ENCODE results near the gene NDUFS8. TPM values are rescaled to one million over a fixed set of nuclear protein-coding genes. Genes with fewer than 3 reads are reported as not detected.

NDUFS8 gene
- total and polyA plus RNA-seq, 2 of the 13 experiments (the other 11 are each of a cell fraction or from before 2014, with no cell fraction given): 96.7 to 158 TPM

- intact Hi-C loops (cut with micrococcal nuclease; ENCODE audit: unreplicated experiment): no loop called here
- TF ChIP-seq ZNF775 (CRISPR knock-in tag; IDR thresholded peaks at IDR 0.05; ENCODE audit: borderline replicate concordance) (no peak), ELF3 (CRISPR knock-in tag; IDR thresholded peaks at IDR 0.05) (no peak), YEATS4 (CRISPR knock-in tag; IDR thresholded peaks at IDR 0.05; ENCODE audit: borderline replicate concordance) (peak; percentile 44; the same call in 1 of the 2 replicates), FOSL1 (CRISPR knock-in tag; IDR thresholded peaks at IDR 0.05; ENCODE audit: borderline replicate concordance) (no peak), KLF16 (CRISPR knock-in tag; IDR thresholded peaks at IDR 0.05) (0 out of 4 replicates have a peak, but pooled peaks of 1 of the 2 experiments have one; percentile 40), ZNF574 (CRISPR knock-in tag; IDR thresholded peaks at IDR 0.05) (peak; percentile 49; the same call in 1 of the 2 replicates), ZUFSP (CRISPR knock-in tag; IDR thresholded peaks at IDR 0.05; ENCODE audit: borderline replicate concordance) (no peak), PTBP1 (IDR thresholded peaks at IDR 0.05; ENCODE audit: low read depth, low read length, poor library complexity, severe bottlenecking) (peak; percentile 64), SETDB1 (CRISPR knock-in tag; IDR thresholded peaks at IDR 0.05; ENCODE audit: borderline replicate concordance) (no peak), RFXAP (CRISPR knock-in tag; IDR thresholded peaks at IDR 0.05; ENCODE audit: borderline replicate concordance) (0 out of 2 replicates have a peak, but pooled peaks have one; percentile 45), BORCS8-MEF2B (CRISPR knock-in tag; IDR thresholded peaks at IDR 0.05) (0 out of 2 replicates have a peak, but pooled peaks have one; percentile 20), ZBTB7A (CRISPR knock-in tag; IDR thresholded peaks at IDR 0.05) (0 out of 2 replicates have a peak, but pooled peaks have one; percentile 20), SMC3 (IDR thresholded peaks at IDR 0.05; ENCODE audit: low read length) (peak; percentile 39), ZNF619 (CRISPR knock-in tag; IDR thresholded peaks at IDR 0.05) (no peak)
- TF ChIP-seq, protein P1, sequence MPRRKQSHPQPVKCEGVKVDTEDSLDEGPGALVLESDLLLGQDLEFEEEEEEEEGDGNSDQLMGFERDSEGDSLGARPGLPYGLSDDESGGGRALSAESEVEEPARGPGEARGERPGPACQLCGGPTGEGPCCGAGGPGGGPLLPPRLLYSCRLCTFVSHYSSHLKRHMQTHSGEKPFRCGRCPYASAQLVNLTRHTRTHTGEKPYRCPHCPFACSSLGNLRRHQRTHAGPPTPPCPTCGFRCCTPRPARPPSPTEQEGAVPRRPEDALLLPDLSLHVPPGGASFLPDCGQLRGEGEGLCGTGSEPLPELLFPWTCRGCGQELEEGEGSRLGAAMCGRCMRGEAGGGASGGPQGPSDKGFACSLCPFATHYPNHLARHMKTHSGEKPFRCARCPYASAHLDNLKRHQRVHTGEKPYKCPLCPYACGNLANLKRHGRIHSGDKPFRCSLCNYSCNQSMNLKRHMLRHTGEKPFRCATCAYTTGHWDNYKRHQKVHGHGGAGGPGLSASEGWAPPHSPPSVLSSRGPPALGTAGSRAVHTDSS (CRISPR knock-in tag; conservative IDR thresholded peaks at IDR 0.05): no peak
- TF ChIP-seq, protein P2, sequence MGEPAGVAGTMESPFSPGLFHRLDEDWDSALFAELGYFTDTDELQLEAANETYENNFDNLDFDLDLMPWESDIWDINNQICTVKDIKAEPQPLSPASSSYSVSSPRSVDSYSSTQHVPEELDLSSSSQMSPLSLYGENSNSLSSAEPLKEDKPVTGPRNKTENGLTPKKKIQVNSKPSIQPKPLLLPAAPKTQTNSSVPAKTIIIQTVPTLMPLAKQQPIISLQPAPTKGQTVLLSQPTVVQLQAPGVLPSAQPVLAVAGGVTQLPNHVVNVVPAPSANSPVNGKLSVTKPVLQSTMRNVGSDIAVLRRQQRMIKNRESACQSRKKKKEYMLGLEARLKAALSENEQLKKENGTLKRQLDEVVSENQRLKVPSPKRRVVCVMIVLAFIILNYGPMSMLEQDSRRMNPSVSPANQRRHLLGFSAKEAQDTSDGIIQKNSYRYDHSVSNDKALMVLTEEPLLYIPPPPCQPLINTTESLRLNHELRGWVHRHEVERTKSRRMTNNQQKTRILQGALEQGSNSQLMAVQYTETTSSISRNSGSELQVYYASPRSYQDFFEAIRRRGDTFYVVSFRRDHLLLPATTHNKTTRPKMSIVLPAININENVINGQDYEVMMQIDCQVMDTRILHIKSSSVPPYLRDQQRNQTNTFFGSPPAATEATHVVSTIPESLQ (CRISPR knock-in tag; conservative IDR thresholded peaks at IDR 0.05): no peak
These were observed 9.9 kb upstream of the NDUFS8 start for GRCh38 chr11:68020575-68020974.

More at GRCh38 chr11:68020575-68020974, 9.9 kb upstream of the NDUFS8 start:
- ChIA-PET CTCF (ENCODE audit: low intra/inter-chr PET ratio, low total read pairs) (interaction anchor here (0.8 to 2.0 kb wide), 3 partner anchors 11 to 86 kb away, joined by 4 to 7 read pairs (median 5); partner anchors contain the start of gene ALDH3B1), POLR2A (interaction anchor here (0.7 to 2.2 kb wide), 2 partner anchors 10 to 31 kb away, joined by 3 to 6 read pairs; no protein-coding TSS in a partner anchor)
- no peaks in the 10 kb centered on the region for H3K79me2 ChIP-seq (ENCODE audit: insufficient read depth, low read length)
- in situ Hi-C loops (cut with HindIII; ENCODE audit: extremely low pct_ligation_motif_present, low pct_unique_long_range_greater_than_20kb): no loop called here
- ATAC-seq (peak; percentile 61), DNase-seq (ENCODE audit: low spot score) (no peak), FAIRE-seq (peak; percentile 56)
- H2AFZ ChIP-seq (ENCODE audit: low read length): no peak overlapping the region
- 34% methylated on average over 7 of the region's 11 CpGs for WGBS (ENCODE audit: low lambda C conversion rate)
- no peaks in the 10 kb centered on the region for H4K20me1 ChIP-seq (ENCODE audit: insufficient read depth, low read length)
- peak overlapping the region in 1 of 3 experiments; percentile 55; a peak in 2 of 6 replicates for H3K4me3 ChIP-seq (replicated peaks in 1 of 3; ENCODE audit: insufficient read depth in 1 of 3, low read depth in 2 of 3, low read length in 3 of 3)
- H3K4me2 ChIP-seq (ENCODE audit: low read depth, low read length): peak overlapping the region; percentile 63
- no TSS peak for BruUV-seq (replicated peaks)
- H3K27me3 ChIP-seq (ENCODE audit: control insufficient read depth in 1 of 2, insufficient read depth in 2 of 2, low read length in 2 of 2): no peaks in the 10 kb centered on the region
- no peak overlapping the region for H3K9ac ChIP-seq (ENCODE audit: insufficient read depth, low read depth, low read length)
- H3K9me3 ChIP-seq (ENCODE audit: low read length): no peaks in the 10 kb centered on the region
- no peak overlapping the region for H3K27ac ChIP-seq (ENCODE audit: extremely low read length, insufficient read depth, low read length)
- peaks cover 62% of the 10 kb centered on the region for H3K4me1 ChIP-seq (ENCODE audit: insufficient read depth, low read length)
- H3K36me3 ChIP-seq (replicated peaks in 1 of 2; ENCODE audit: control insufficient read depth in 1 of 2, insufficient read depth in 2 of 2, low read length in 2 of 2): peaks cover 0 to 3% of the 10 kb centered on the region in 2 experiments; a peak in 1 of 5 replicates
